H9 (cell line): Measurements from ENCODE around the gene CEACAM16. TPM values are rescaled to one million over a fixed set of nuclear protein-coding genes. Genes with fewer than 3 reads are reported as not detected.

ENCODE experiments used
- DNase-seq: peaks from one replicate; pipeline ENCODE4 v3.0.0-alpha.2; 2017
- H2AFZ ChIP-seq: one replicate; pipeline ENCODE4 v1.6.1; 2013; ENCODE audit warnings: mild to moderate bottlenecking, low read length, control low read depth, moderate library complexity
- H2AK5ac ChIP-seq: 2 replicates; pipeline ENCODE4 v1.6.1; 2013; ENCODE audit warnings: low read length, control low read depth, mixed read lengths; ENCODE audit not compliant: insufficient read length
- H2BK120ac ChIP-seq: one replicate; pipeline ENCODE4 v1.6.1; 2013; ENCODE audit warnings: low read depth, mild to moderate bottlenecking, low read length, control low read depth, inconsistent platforms; ENCODE audit not compliant: poor library complexity, severe bottlenecking
- H2BK12ac ChIP-seq: 2 replicates; pipeline ENCODE4 v1.6.1; 2013; ENCODE audit warnings: low read length, control low read depth, mixed read lengths, low read depth; ENCODE audit not compliant: insufficient read length
- H2BK15ac ChIP-seq: 2 replicates; pipeline ENCODE4 v1.6.1; 2013; ENCODE audit warnings: low read depth, low read length, control low read depth
- H2BK20ac ChIP-seq: one replicate; pipeline ENCODE4 v1.6.1; 2013; ENCODE audit warnings: low read depth, mild to moderate bottlenecking, low read length, control low read depth, inconsistent platforms; ENCODE audit not compliant: poor library complexity, severe bottlenecking
- H2BK5ac ChIP-seq: 2 replicates; pipeline ENCODE4 v1.6.1; 2013; ENCODE audit warnings: low read length, control low read depth, mixed read lengths; ENCODE audit not compliant: insufficient read length
- H3K14ac ChIP-seq: 2 replicates; pipeline ENCODE4 v1.6.1; 2013; ENCODE audit warnings: low read length, control low read depth; ENCODE audit not compliant: insufficient read depth
- H3K18ac ChIP-seq: 2 replicates; pipeline ENCODE4 v1.6.1; 2013; ENCODE audit warnings: low read depth, mild to moderate bottlenecking, mixed read lengths, low read length, control low read depth; ENCODE audit not compliant: insufficient read length
- H3K23ac ChIP-seq: 2 replicates; pipeline ENCODE4 v1.6.1; 2013; ENCODE audit warnings: low read length, control low read depth, mixed read lengths, low read depth; ENCODE audit not compliant: insufficient read length
- H3K23me2 ChIP-seq: 2 replicates; pipeline ENCODE4 v1.6.1; 2013; ENCODE audit warnings: low read depth, mild to moderate bottlenecking, mixed read lengths, low read length, control low read depth; ENCODE audit not compliant: insufficient read length, poor library complexity, severe bottlenecking
- H3K27ac ChIP-seq: 2 replicates; pipeline ENCODE4 v1.5.1; 2013; ENCODE audit warnings: low read length, control low read depth, mixed read lengths, low read depth; ENCODE audit not compliant: insufficient read length
- H3K27me3 ChIP-seq: 2 replicates; pipeline ENCODE4 v1.6.1; 2013; ENCODE audit warnings: low read length, control low read depth, inconsistent platforms; ENCODE audit not compliant: insufficient read depth
- H3K4ac ChIP-seq: 2 replicates; pipeline ENCODE4 v1.6.1; 2013; ENCODE audit warnings: low read depth, mild to moderate bottlenecking, control low read depth, inconsistent platforms, low read length, moderate library complexity
- H3K4me1 ChIP-seq: 2 replicates; pipeline ENCODE4 v1.6.1; 2013; ENCODE audit warnings: low read length, control low read depth, inconsistent platforms; ENCODE audit not compliant: insufficient read depth
- H3K4me2 ChIP-seq: 2 replicates; pipeline ENCODE4 v1.6.1; 2013; ENCODE audit warnings: low read length, control low read depth, mixed read lengths; ENCODE audit not compliant: insufficient read length, insufficient read depth
- H3K56ac ChIP-seq: 2 replicates; pipeline ENCODE4 v1.6.1; 2013; ENCODE audit warnings: low read depth, mild to moderate bottlenecking, mixed read lengths, low read length, control low read depth; ENCODE audit not compliant: insufficient read length
- H3K79me1 ChIP-seq: 2 replicates; pipeline ENCODE4 v1.6.1; 2013; ENCODE audit warnings: low read depth, mild to moderate bottlenecking, moderate library complexity, low read length, control low read depth, inconsistent platforms; ENCODE audit not compliant: insufficient read depth, poor library complexity, severe bottlenecking
- H3K79me2 ChIP-seq: 2 replicates; pipeline ENCODE4 v1.6.1; 2013; ENCODE audit warnings: low read length, control low read depth, inconsistent platforms; ENCODE audit not compliant: insufficient read depth
- H3K9ac ChIP-seq: 2 replicates; pipeline ENCODE4 v1.6.1; 2013; ENCODE audit warnings: low read length, control low read depth, mixed read lengths; ENCODE audit not compliant: insufficient read length; ENCODE audit errors: extremely low read depth
- H3K9me3 ChIP-seq: one replicate; pipeline ENCODE4 v1.6.1; 2013; ENCODE audit warnings: low read depth, low read length, inconsistent platforms; ENCODE audit not compliant: control insufficient read depth
- H3T11ph ChIP-seq: one replicate; pipeline ENCODE4 v1.6.1; 2013; ENCODE audit warnings: mild to moderate bottlenecking, low read length, control low read depth, inconsistent platforms
- H4K20me1 ChIP-seq: one replicate; pipeline ENCODE4 v1.6.1; 2013; ENCODE audit not compliant: control insufficient read depth, insufficient read length, insufficient read depth
- H4K5ac ChIP-seq: 2 replicates; pipeline ENCODE4 v1.6.1; 2013; ENCODE audit warnings: low read depth, mild to moderate bottlenecking, mixed read lengths, low read length, control low read depth; ENCODE audit not compliant: insufficient read length
- H4K8ac ChIP-seq: replicated peaks from 2 replicates; pipeline ENCODE4 v1.6.1; 2013; ENCODE audit warnings: low read length, control low read depth, mixed read lengths, low read depth; ENCODE audit not compliant: insufficient read length
- H4K91ac ChIP-seq: 2 replicates; pipeline ENCODE4 v1.6.1; 2013; ENCODE audit warnings: low read depth, mild to moderate bottlenecking, moderate library complexity, mixed read lengths, low read length, control low read depth; ENCODE audit not compliant: insufficient read length
- H3K27ac Mint-ChIP-seq, 3 experiments: 2 replicates in 2 of 3; 3 replicates in 1 of 3; pipeline ENCODE4 v1.8.0; 2020 to 2021; ENCODE audit warnings: mixed read lengths in 3 of 3, mild to moderate bottlenecking in 1 of 3, moderate library complexity in 1 of 3
- H3K27me3 Mint-ChIP-seq: 2 replicates; pipeline ENCODE4 v1.8.0; 2021; ENCODE audit warnings: low read depth, mild to moderate bottlenecking, moderate library complexity, mixed read lengths
- H3K36me3 Mint-ChIP-seq, 3 experiments: 2 replicates in 2 of 3; 3 replicates in 1 of 3; pipeline ENCODE4 v1.8.0; 2020 to 2021; ENCODE audit warnings: low read depth in 3 of 3, mixed read lengths in 3 of 3; ENCODE audit not compliant: insufficient read depth in 1 of 3
- H3K4me1 Mint-ChIP-seq, 2 experiments: 2 replicates each; pipeline ENCODE4 v1.8.0; 2020; ENCODE audit warnings: mixed read lengths in 2 of 2
- H3K4me3 Mint-ChIP-seq, 2 experiments: 2 replicates in 1 of 2; 3 replicates in 1 of 2; pipeline ENCODE4 v1.8.0; 2020 to 2021; ENCODE audit warnings: mild to moderate bottlenecking in 2 of 2, mixed read lengths in 2 of 2, moderate library complexity in 1 of 2
- H3K9me3 Mint-ChIP-seq, 2 experiments: 2 replicates in 1 of 2; 3 replicates in 1 of 2; pipeline ENCODE4 v1.8.0; 2020; ENCODE audit warnings: mild to moderate bottlenecking in 2 of 2, mixed read lengths in 2 of 2, moderate library complexity in 1 of 2
- CTCF ChIP-seq: fragments of 200-600 bp; sonication (generic); conservative IDR thresholded peaks from 3 replicates; pipeline ENCODE4 v1.8.0; 2021; ENCODE audit warnings: antibody characterized with exemption, mild to moderate bottlenecking
- WGBS: extraction: QIAGEN DNeasy Blood & Tissue Kit; methylation state at CpG from one replicate; pipeline ENCODE4 v1.1.7; 2013; ENCODE audit warnings: missing lambda C conversion rate, low lambda C conversion rate, mixed read lengths; ENCODE audit not compliant: insufficient read length; ENCODE audit errors: extremely low coverage; 5-methylcytosine and 5-hydroxymethylcytosine counted together
- total RNA-seq: library from RNA; stranded (reverse); gene quantifications from 2 replicates; pipeline ENCODE4 v1.2.1, GENCODE V29; 2021

Gene CEACAM16
- total RNA-seq, 1 experiment from 2014 or later: not detected

- Histone ChIP-seq H3K27me3 (no peaks in the 10 kb centered on the region), H4K5ac (no peak overlapping the region), H3K18ac (no peak overlapping the region), H4K20me1 (no peaks in the 10 kb centered on the region), H3K56ac (no peak overlapping the region), H2AFZ (no peak overlapping the region), H3K23me2 (peaks cover 3% of the 10 kb centered on the region), H4K91ac (no peak overlapping the region), H2BK5ac (no peak overlapping the region), H3K9ac (no peak overlapping the region), H3K79me1 (no peaks in the 10 kb centered on the region), H3K9me3 (peaks cover 5% of the 10 kb centered on the region), H2BK15ac (no peak overlapping the region), H3T11ph (no peak overlapping the region), H3K27ac (no peak overlapping the region), H2BK12ac (no peak overlapping the region), H3K4me2 (no peak overlapping the region), H3K14ac (no peak overlapping the region; the same call in 1 of the 2 replicates), H3K79me2 (0 out of 2 replicates have a peak, but pooled peaks cover 2% of the 10 kb centered on the region), H2AK5ac (no peak overlapping the region), H2BK20ac (no peak overlapping the region), H3K4me1 (no peaks in the 10 kb centered on the region), H4K8ac (no peak overlapping the region), H2BK120ac (no peak overlapping the region), H3K4ac (no peak overlapping the region), H3K23ac (no peak overlapping the region)
- no peak for DNase-seq
- Mint-ChIP-seq H3K4me1 (no peaks in the 10 kb centered on the region), H3K36me3 (peaks cover 12% of the 10 kb centered on the region in 3 experiments), H3K9me3 (peaks cover 15% of the 10 kb centered on the region in 2 experiments), H3K27ac (no peak overlapping the region), H3K27me3 (peaks cover 6% of the 10 kb centered on the region), H3K4me3 (no peak overlapping the region)
- WGBS: no CpG with 5 or more reads among the region's 14 CpGs
- TF ChIP-seq CTCF: no peak
These were observed 11.5 kb downstream of the CEACAM16 start for GRCh38 chr19:44710483-44710882.
